HG02610 (cell line): ENCODE data around the gene DLX1.
A peak's percentile ranks its signal among the peaks of the same experiment; 100 is the strongest.
"Not testable (repeated sequence)": the region's sequence is repeated elsewhere in the genome, so short reads cannot be mapped to it uniquely, and the experiment has no call there.

Experiments used
- ATAC-seq: cut with Tn5 transposase; IDR thresholded peaks from one replicate; pipeline ENCODE4 v1.9.1; 2021; ENCODE audit warnings: mild to moderate bottlenecking, moderate library complexity; ENCODE audit not compliant: unreplicated experiment

Gene DLX1

GRCh38 chr2:172063446-172063845 lies 21.9 kb upstream of the DLX1 start:
- no peak for ATAC-seq

- no peak for ATAC-seq
Measured at GRCh38 chr2:172065111-172065510, 20.2 kb upstream of the DLX1 start.

GRCh38 chr2:172066394-172066886 lies 18.9 kb upstream of the DLX1 start:
- ATAC-seq, result no peak

GRCh38 chr2:172067905-172068304 lies 17.4 kb upstream of the DLX1 start:
- ATAC-seq, result not testable (repeated sequence)

GRCh38 chr2:172070936-172071335 lies 14.4 kb upstream of the DLX1 start:
- ATAC-seq, result no peak

- no peak for ATAC-seq
Measured at GRCh38 chr2:172072303-172072702, 13.0 kb upstream of the DLX1 start.

- ATAC-seq, result no peak
Measured at GRCh38 chr2:172072706-172073105, 12.6 kb upstream of the DLX1 start.

- no peak for ATAC-seq
Measured at GRCh38 chr2:172073518-172073917, 11.8 kb upstream of the DLX1 start.

- no peak for ATAC-seq
Measured at GRCh38 chr2:172074254-172074653, 11.1 kb upstream of the DLX1 start.

GRCh38 chr2:172079416-172079815 lies 5.9 kb upstream of the DLX1 start:
- ATAC-seq, result no peak

GRCh38 chr2:172079838-172080640 lies 5.3 kb upstream of the DLX1 start:
- ATAC-seq, result no peak

GRCh38 chr2:172080641-172081220 lies 4.6 kb upstream of the DLX1 start:
- ATAC-seq, result no peak

- ATAC-seq, result no peak
Measured at GRCh38 chr2:172081221-172082022, 3.9 kb upstream of the DLX1 start.

- ATAC-seq, result no peak
Measured at GRCh38 chr2:172082105-172082943, 3.0 kb upstream of the DLX1 start.

GRCh38 chr2:172082944-172083627 lies 2.2 kb upstream of the DLX1 start:
- no peak for ATAC-seq

GRCh38 chr2:172083628-172084394 lies 1.5 kb upstream of the DLX1 start:
- ATAC-seq, result no peak

- no peak for ATAC-seq
Measured at GRCh38 chr2:172084395-172084644, 987 bp upstream of the DLX1 start.

GRCh38 chr2:172084645-172085459 lies 455 bp upstream of the DLX1 start:
- peak; percentile 86 for ATAC-seq
